BJ (cell line): ENCODE data around the gene RXFP3. TPM values are rescaled to one million over a fixed set of nuclear protein-coding genes. Genes with fewer than 3 reads are reported as not detected.
A peak's percentile ranks its signal among the peaks of the same experiment; 100 is the strongest.

Experiments used
- CTCF ChIA-PET: fragments of 350-600 bp; formaldehyde crosslinking; extraction: SDS; loops from one replicate; lab custom pipeline; 2021; ENCODE audit warnings: antibody characterized with exemption, inconsistent platforms; lab: Yijun Ruan, JAX
- POLR2A ChIA-PET: fragments of 300-600 bp; sonication (Branson Sonifier 250); formaldehyde crosslinking; extraction: SDS; loops from one replicate; lab custom pipeline; 2021; ENCODE audit warnings: antibody characterized with exemption; lab: Charles Lee
- DNase-seq: peaks from one replicate; pipeline ENCODE4 v3.0.0-alpha.2; 2011; ENCODE audit warnings: low read depth
- H3K27me3 ChIP-seq: 2 replicates; pipeline ENCODE4 v1.6.0; 2011; ENCODE audit warnings: low read length; ENCODE audit not compliant: control insufficient read depth, insufficient read depth
- H3K36me3 ChIP-seq: 2 replicates; pipeline ENCODE4 v1.5.1; 2011; ENCODE audit warnings: low read length; ENCODE audit not compliant: control insufficient read depth, insufficient read depth
- H3K4me3 ChIP-seq: 2 replicates; pipeline ENCODE4 v1.5.1; 2011; ENCODE audit warnings: low read depth, mild to moderate bottlenecking, control low read depth, low read length
- polyA minus RNA-seq: library from RNA; depleted of rRNA, polyadenylated mRNA; stranded (reverse); fragments of >200 nt; gene quantifications from 2 replicates; pipeline ENCODE4 v1.2.3, GENCODE V29; 2011; rRNA and poly(A)+ RNA removed
- polyA plus RNA-seq: library from polyadenylated mRNA; depleted of rRNA; stranded (reverse); fragments of >200 nt; gene quantifications from 2 replicates; pipeline ENCODE4 v1.2.3, GENCODE V29; 2011; rRNA removed
- TF ChIP-seq, protein P1 (sequence below): IDR thresholded peaks from 2 replicates; pipeline ENCODE4 v1.5.1; 2011; ENCODE audit warnings: low read depth, mild to moderate bottlenecking, control low read depth, inconsistent platforms, low read length, moderate library complexity; ENCODE audit not compliant: insufficient read depth

The RXFP3 gene, protein sequence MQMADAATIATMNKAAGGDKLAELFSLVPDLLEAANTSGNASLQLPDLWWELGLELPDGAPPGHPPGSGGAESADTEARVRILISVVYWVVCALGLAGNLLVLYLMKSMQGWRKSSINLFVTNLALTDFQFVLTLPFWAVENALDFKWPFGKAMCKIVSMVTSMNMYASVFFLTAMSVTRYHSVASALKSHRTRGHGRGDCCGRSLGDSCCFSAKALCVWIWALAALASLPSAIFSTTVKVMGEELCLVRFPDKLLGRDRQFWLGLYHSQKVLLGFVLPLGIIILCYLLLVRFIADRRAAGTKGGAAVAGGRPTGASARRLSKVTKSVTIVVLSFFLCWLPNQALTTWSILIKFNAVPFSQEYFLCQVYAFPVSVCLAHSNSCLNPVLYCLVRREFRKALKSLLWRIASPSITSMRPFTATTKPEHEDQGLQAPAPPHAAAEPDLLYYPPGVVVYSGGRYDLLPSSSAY
- polyA plus RNA-seq (not detected in 2 replicates), polyA minus RNA-seq (not detected in 2 replicates)

DNA sequence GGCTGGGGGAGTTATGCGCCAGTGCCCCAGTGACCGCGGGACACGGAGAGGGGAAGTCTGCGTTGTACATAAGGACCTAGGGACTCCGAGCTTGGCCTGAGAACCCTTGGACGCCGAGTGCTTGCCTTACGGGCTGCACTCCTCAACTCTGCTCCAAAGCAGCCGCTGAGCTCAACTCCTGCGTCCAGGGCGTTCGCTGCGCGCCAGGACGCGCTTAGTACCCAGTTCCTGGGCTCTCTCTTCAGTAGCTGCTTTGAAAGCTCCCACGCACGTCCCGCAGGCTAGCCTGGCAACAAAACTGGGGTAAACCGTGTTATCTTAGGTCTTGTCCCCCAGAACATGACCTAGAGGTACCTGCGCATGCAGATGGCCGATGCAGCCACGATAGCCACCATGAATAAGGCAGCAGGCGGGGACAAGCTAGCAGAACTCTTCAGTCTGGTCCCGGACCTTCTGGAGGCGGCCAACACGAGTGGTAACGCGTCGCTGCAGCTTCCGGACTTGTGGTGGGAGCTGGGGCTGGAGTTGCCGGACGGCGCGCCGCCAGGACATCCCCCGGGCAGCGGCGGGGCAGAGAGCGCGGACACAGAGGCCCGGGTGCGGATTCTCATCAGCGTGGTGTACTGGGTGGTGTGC, at the start of gene RXFP3:
Gene RXFP3 (plus strand): TSS at position 6 of the 636 bp plus-strand sequence. CDS start 355 bp downstream, at position 361.
- H3K4me3 ChIP-seq, result peak within 1 kb of the TSS; percentile 36
- no peaks in the 10 kb centered on the region for H3K36me3 ChIP-seq
- no peak for DNase-seq
- ChIA-PET CTCF (interaction anchor here (0.8 to 4.4 kb wide), 10 partner anchors 11 to 502 kb away, joined by 3 to 35 read pairs (median 6); partner anchors contain the start of gene TARS1), POLR2A (no interaction called here)
- H3K27me3 ChIP-seq, result peaks cover 37% of the 10 kb centered on the region
- TF ChIP-seq, protein P1, sequence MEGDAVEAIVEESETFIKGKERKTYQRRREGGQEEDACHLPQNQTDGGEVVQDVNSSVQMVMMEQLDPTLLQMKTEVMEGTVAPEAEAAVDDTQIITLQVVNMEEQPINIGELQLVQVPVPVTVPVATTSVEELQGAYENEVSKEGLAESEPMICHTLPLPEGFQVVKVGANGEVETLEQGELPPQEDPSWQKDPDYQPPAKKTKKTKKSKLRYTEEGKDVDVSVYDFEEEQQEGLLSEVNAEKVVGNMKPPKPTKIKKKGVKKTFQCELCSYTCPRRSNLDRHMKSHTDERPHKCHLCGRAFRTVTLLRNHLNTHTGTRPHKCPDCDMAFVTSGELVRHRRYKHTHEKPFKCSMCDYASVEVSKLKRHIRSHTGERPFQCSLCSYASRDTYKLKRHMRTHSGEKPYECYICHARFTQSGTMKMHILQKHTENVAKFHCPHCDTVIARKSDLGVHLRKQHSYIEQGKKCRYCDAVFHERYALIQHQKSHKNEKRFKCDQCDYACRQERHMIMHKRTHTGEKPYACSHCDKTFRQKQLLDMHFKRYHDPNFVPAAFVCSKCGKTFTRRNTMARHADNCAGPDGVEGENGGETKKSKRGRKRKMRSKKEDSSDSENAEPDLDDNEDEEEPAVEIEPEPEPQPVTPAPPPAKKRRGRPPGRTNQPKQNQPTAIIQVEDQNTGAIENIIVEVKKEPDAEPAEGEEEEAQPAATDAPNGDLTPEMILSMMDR, result no peak

DNA sequence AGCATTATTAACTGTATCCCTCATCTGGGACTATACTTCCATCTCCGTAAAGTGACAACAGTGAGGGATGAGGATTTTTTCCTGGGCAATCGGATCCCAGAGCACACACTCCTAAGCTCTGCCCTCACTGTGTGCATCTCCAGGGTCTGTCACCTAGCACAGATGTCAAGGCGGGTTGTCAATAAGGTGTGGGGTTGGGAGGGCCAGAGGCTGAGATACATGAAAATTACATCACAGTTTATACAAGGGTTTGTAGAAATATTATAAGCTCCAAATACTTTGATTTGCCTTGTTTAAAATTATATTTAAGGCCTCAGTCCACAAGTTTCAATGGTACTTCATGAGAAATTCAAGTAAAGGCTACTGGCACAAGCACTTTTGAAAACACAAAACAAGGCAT, 48.9 kb upstream of the RXFP3 start:
- no peak for DNase-seq
- TF ChIP-seq, protein P1, result no peak
- Histone ChIP-seq H3K36me3 (no peaks in the 10 kb centered on the region), H3K27me3 (no peaks in the 10 kb centered on the region), H3K4me3 (no peak overlapping the region)
- ChIA-PET POLR2A (no interaction called here), CTCF (no interaction called here)

DNA sequence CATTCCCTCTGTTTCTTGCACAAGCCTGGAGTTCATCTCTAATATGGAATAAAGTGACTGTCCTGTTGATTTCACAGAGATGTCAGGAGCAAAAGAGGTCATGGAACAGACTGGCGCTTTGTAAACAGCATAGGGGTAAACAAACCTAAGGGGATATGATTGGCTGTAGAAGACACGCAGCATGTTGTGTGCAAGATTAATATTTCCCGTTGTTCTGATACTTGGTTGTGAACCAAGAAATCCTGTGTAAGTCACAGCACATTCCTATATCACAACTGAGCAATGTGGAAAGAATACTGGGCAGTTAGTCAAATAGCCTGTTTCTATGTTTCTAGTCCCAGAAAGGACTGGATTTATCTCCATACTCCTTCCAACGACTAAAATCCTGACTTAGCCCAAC, 47.6 kb upstream of the RXFP3 start:
- no peak for DNase-seq
- TF ChIP-seq, protein P1, result no peak
- no peaks in the 10 kb centered on the region for H3K27me3 ChIP-seq
- POLR2A ChIA-PET, result no interaction called here
- CTCF ChIA-PET, result no interaction called here
- no peaks in the 10 kb centered on the region for H3K36me3 ChIP-seq
- H3K4me3 ChIP-seq, result no peak overlapping the region

DNA sequence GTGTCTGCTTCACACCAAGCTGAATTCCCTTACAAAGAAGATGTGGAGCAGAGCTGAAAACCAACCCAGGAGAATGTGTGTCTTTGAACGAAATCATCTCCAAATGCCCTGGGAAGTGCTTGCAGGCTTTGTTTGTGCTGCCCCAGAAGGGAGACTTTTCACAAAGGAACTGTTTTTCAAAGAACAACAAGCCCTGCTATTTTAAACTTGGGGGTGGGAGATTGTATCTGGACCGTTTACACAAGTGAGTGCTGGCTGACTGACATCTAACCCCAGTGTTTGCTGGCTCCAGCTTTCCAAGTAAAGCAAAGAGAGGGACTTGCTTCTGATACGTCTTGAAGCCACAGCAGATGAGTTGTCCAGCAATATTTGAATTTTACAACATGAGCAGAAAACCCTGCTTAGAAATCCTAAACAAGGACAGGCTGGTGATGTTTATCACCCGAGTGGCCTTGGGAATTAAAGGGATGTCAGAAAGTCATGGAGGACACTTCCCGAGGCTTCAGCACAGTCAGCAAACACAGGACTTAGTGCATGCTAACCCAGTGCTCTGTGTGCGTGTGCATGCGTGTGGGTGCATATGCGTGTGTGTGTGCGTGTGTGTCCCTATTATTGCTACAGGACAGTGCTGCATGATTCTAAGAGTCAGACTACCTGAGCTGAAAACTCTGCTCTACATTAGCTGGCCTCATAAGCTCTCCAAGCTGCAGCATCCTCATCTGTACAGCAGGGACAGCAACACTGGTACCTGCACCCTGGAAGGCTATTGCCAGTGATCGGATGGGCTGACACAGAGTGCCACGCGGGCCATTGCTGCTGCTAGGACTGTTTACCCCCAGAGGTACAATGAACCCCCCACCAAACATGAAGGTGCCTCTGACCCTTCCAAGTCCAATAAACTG, 45.8 kb upstream of the RXFP3 start:
- DNase-seq, result no peak
- TF ChIP-seq, protein P1, result peak; percentile 52
- CTCF ChIA-PET, result interaction anchor here (0.7 to 2.1 kb wide), 4 partner anchors 30 to 80 kb away, joined by 3 to 7 read pairs (median 3); no protein-coding TSS in a partner anchor
- Histone ChIP-seq H3K27me3 (no peaks in the 10 kb centered on the region), H3K4me3 (peak overlapping the region; percentile 62), H3K36me3 (no peaks in the 10 kb centered on the region)
- POLR2A ChIA-PET, result no interaction called here
